Uterus (tissue), 2 donors: Measurements from ENCODE around the gene LAPTM4A.

Experiments used
- POLR2A ChIP-seq, 2 donors: fragments of 450-650 bp; IDR thresholded peaks; one replicate each; pipeline ENCODE4 v1.6.1; 2016; ENCODE audit warnings: antibody characterized with exemption in 2 of 2, mild to moderate bottlenecking in 1 of 2, moderate library complexity in 1 of 2
- TF ChIP-seq, protein P1 (sequence below), 4 experiments: fragments of 200-600 bp in 2 of 4; fragments of 450-650 bp in 2 of 4; sonication (generic) in 2 of 4; IDR thresholded peaks; one replicate each; pipeline ENCODE4 v1.5.1; 2016 to 2019; ENCODE audit warnings: antibody characterized with exemption in 4 of 4, mild to moderate bottlenecking in 2 of 4, moderate library complexity in 1 of 4

DNA sequence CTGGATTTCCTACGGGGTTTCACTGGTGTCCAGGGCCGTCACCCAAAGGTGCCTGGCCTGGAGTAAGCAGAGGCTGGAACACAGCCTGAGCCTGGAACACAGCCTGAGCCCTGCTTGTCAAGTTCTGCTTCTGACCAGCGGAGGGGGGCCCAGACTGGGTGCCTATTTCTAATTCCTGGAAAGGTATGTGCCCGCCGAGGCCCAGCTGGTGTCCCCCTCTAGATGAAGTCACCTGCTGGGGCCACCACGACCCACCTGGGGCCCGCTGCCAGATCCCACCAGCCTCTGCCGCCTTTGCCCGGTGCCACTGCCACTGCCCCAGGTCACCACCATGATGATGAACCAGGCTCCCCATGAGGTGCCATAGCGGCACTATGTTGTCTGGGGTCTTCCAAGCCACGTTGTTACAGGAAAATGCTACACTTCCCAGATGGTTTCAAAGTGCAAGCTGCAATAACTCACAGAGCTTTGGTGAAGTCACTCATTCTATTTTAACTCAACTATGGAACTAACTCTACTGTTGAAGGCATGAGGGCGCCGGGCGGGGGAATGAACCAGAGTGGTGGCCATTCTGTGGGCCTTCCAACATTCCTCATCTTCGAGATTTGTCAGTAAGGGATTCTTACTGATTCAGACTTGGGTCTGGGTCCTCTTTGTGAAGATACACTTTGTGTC, 40.9 kb upstream of the LAPTM4A start:
- TF ChIP-seq POLR2A (IDR thresholded peaks at IDR 0.05), result no peak
- TF ChIP-seq, protein P1, sequence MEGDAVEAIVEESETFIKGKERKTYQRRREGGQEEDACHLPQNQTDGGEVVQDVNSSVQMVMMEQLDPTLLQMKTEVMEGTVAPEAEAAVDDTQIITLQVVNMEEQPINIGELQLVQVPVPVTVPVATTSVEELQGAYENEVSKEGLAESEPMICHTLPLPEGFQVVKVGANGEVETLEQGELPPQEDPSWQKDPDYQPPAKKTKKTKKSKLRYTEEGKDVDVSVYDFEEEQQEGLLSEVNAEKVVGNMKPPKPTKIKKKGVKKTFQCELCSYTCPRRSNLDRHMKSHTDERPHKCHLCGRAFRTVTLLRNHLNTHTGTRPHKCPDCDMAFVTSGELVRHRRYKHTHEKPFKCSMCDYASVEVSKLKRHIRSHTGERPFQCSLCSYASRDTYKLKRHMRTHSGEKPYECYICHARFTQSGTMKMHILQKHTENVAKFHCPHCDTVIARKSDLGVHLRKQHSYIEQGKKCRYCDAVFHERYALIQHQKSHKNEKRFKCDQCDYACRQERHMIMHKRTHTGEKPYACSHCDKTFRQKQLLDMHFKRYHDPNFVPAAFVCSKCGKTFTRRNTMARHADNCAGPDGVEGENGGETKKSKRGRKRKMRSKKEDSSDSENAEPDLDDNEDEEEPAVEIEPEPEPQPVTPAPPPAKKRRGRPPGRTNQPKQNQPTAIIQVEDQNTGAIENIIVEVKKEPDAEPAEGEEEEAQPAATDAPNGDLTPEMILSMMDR (IDR thresholded peaks at IDR 0.05), result no peak
